RKO (cell line): ENCODE data around the gene ARL6IP4.

Source experiments
- DNase-seq: peaks from one replicate; pipeline ENCODE4 v3.0.0-alpha.2; 2016; ENCODE audit warnings: low spot score

ARL6IP4 gene

GRCh38 chr12:122990961-122991622 lies 10.6 kb downstream of the ARL6IP4 start:
- no peak for DNase-seq

- no peak for DNase-seq
Observed at GRCh38 chr12:122991623-122992275, 11.3 kb downstream of the ARL6IP4 start.

GRCh38 chr12:122992386-122992785 lies 11.9 kb downstream of the ARL6IP4 start:
- DNase-seq = no peak

- no peak for DNase-seq
Observed at GRCh38 chr12:122994140-122994675, 13.7 kb downstream of the ARL6IP4 start.

- DNase-seq = no peak
Observed at GRCh38 chr12:122994781-122995502, 14.5 kb downstream of the ARL6IP4 start.

GRCh38 chr12:122995503-122996187 lies 15.2 kb downstream of the ARL6IP4 start:
- DNase-seq = no peak

- DNase-seq = no peak
Observed at GRCh38 chr12:122996188-122996601, 15.7 kb downstream of the ARL6IP4 start.

GRCh38 chr12:122996621-122997342 lies 16.3 kb downstream of the ARL6IP4 start:
- no peak for DNase-seq

- no peak for DNase-seq
Observed at GRCh38 chr12:122997343-122998250, 17.1 kb downstream of the ARL6IP4 start.

GRCh38 chr12:122998316-122998715 lies 17.8 kb downstream of the ARL6IP4 start:
- no peak for DNase-seq

GRCh38 chr12:122999196-122999946 lies 18.9 kb downstream of the ARL6IP4 start:
- no peak for DNase-seq

- DNase-seq = no peak
Observed at GRCh38 chr12:122999986-123000420, 19.5 kb downstream of the ARL6IP4 start.

GRCh38 chr12:123000578-123000977 lies 20.1 kb downstream of the ARL6IP4 start:
- DNase-seq = no peak

GRCh38 chr12:123001464-123001863 lies 21.0 kb downstream of the ARL6IP4 start:
- DNase-seq = no peak

GRCh38 chr12:123003257-123003656 lies 22.8 kb downstream of the ARL6IP4 start:
- no peak for DNase-seq

GRCh38 chr12:123004287-123004686 lies 23.8 kb downstream of the ARL6IP4 start:
- no peak for DNase-seq

- no peak for DNase-seq
Observed at GRCh38 chr12:123005081-123005626, 24.7 kb downstream of the ARL6IP4 start.

- DNase-seq = no peak
Observed at GRCh38 chr12:123006977-123007376, 26.5 kb downstream of the ARL6IP4 start.

GRCh38 chr12:123010110-123010509 lies 29.6 kb downstream of the ARL6IP4 start:
- DNase-seq = no peak
